AG08396 (cell line): Measurements from ENCODE around the gene HEXIM2.

Experiments used
- DNase-seq: peaks from one replicate; pipeline ENCODE4 v3.0.0; 2012; ENCODE audit warnings: low spot score, mixed read lengths

HEXIM2 gene

GRCh38 chr17:45144199-45145034 is 17.3 kb upstream of the HEXIM2 start:
- peak; percentile 56 for DNase-seq

- DNase-seq: no peak
These were observed 16.7 kb upstream of the HEXIM2 start for GRCh38 chr17:45145035-45145389.

- DNase-seq: no peak
These were observed 15.5 kb upstream of the HEXIM2 start for GRCh38 chr17:45146166-45146565.

- no peak for DNase-seq
These were observed 15.1 kb upstream of the HEXIM2 start for GRCh38 chr17:45146592-45146889.

- peak; percentile 53 for DNase-seq
These were observed 14.6 kb upstream of the HEXIM2 start for GRCh38 chr17:45146890-45147580.

- peak; percentile 73 for DNase-seq
These were observed 14.0 kb upstream of the HEXIM2 start for GRCh38 chr17:45147581-45148182.

GRCh38 chr17:45148183-45149036 is 13.3 kb upstream of the HEXIM2 start, which contains the start of gene HEXIM1:
Gene HEXIM1, plus strand, starts transcription at chr17:45148475. Its CDS starts 716 bp downstream, at chr17:45149191.
- DNase-seq: peak; percentile 97

GRCh38 chr17:45149037-45149668 is 12.5 kb upstream of the HEXIM2 start:
- DNase-seq: peak; percentile 82

- DNase-seq: no peak
These were observed 11.7 kb upstream of the HEXIM2 start for GRCh38 chr17:45149669-45150664.

GRCh38 chr17:45150911-45151809 is 10.5 kb upstream of the HEXIM2 start:
- DNase-seq: no peak

- no peak for DNase-seq
These were observed 6.6 kb upstream of the HEXIM2 start for GRCh38 chr17:45155029-45155428.

- no peak for DNase-seq
These were observed 6.2 kb upstream of the HEXIM2 start for GRCh38 chr17:45155483-45155882.

GRCh38 chr17:45156242-45156641 is 5.4 kb upstream of the HEXIM2 start:
- DNase-seq: no peak

GRCh38 chr17:45160447-45161287 is 1.0 kb upstream of the HEXIM2 start:
- DNase-seq: peak; percentile 60

GRCh38 chr17:45162025-45162687 is 481 bp downstream of the HEXIM2 start:
- no peak for DNase-seq

- DNase-seq: no peak
These were observed 3.1 kb downstream of the HEXIM2 start for GRCh38 chr17:45164734-45165269.

- no peak for DNase-seq
These were observed 7.5 kb downstream of the HEXIM2 start for GRCh38 chr17:45168991-45169752.
